Activated CD4-positive, alpha-beta T cell treated with anti-CD3 and anti-CD28 coated beads, Interleukin-2, amount 50 U/mL, for 16 hours (primary cell): ENCODE data around the gene LAMC3.

Experiments used
- DNase-seq: peaks from one replicate; pipeline ENCODE4 v3.0.0-alpha.2; 2020

LAMC3 gene

GRCh38 chr9:130979591-130980385 is 29.2 kb upstream of the LAMC3 start:
- DNase-seq, result no peak

GRCh38 chr9:130980526-130980925 is 28.4 kb upstream of the LAMC3 start:
- DNase-seq, result no peak

- no peak for DNase-seq
Observed at GRCh38 chr9:130981002-130981755, 27.8 kb upstream of the LAMC3 start.

GRCh38 chr9:130981756-130982137 is 27.2 kb upstream of the LAMC3 start:
- no peak for DNase-seq

GRCh38 chr9:130982636-130983358 is 26.2 kb upstream of the LAMC3 start:
- no peak for DNase-seq

- no peak for DNase-seq
Observed at GRCh38 chr9:130983359-130983670, 25.7 kb upstream of the LAMC3 start.

GRCh38 chr9:130983970-130984369 is 25.0 kb upstream of the LAMC3 start:
- no peak for DNase-seq

- no peak for DNase-seq
Observed at GRCh38 chr9:130984521-130984920, 24.5 kb upstream of the LAMC3 start.

GRCh38 chr9:130985029-130985428 is 23.9 kb upstream of the LAMC3 start:
- DNase-seq, result no peak

GRCh38 chr9:130985606-130986162 is 23.3 kb upstream of the LAMC3 start:
- no peak for DNase-seq

- DNase-seq, result no peak
Observed at GRCh38 chr9:130986356-130986965, 22.5 kb upstream of the LAMC3 start.

GRCh38 chr9:130987054-130987453 is 21.9 kb upstream of the LAMC3 start:
- no peak for DNase-seq

- DNase-seq, result no peak
Observed at GRCh38 chr9:130987738-130988399, 21.1 kb upstream of the LAMC3 start.

- no peak for DNase-seq
Observed at GRCh38 chr9:130988400-130988747, 20.6 kb upstream of the LAMC3 start.

GRCh38 chr9:130988905-130989304 is 20.1 kb upstream of the LAMC3 start:
- DNase-seq, result no peak

GRCh38 chr9:130989391-130989790 is 19.6 kb upstream of the LAMC3 start:
- no peak for DNase-seq

- DNase-seq, result no peak
Observed at GRCh38 chr9:130989891-130990290, 19.1 kb upstream of the LAMC3 start.

GRCh38 chr9:130990306-130990977 is 18.5 kb upstream of the LAMC3 start:
- no peak for DNase-seq

- no peak for DNase-seq
Observed at GRCh38 chr9:130990978-130991777, 17.8 kb upstream of the LAMC3 start.

GRCh38 chr9:130991778-130992681 is 16.9 kb upstream of the LAMC3 start:
- no peak for DNase-seq
